Ovary (tissue), 3 donors: ENCODE results near the gene RNF215.

Source experiments
- EP300 ChIP-seq: sonication (generic); formaldehyde crosslinking; IDR thresholded peaks from one replicate; pipeline ENCODE4 v1.6.1; 2017; ENCODE audit warnings: antibody characterized with exemption
- TF ChIP-seq, protein P1 (sequence below), 3 donors: fragments of 450-650 bp in 2 of 3; fragments of 200-600 bp in 1 of 3; IDR thresholded peaks; one replicate each; pipeline versions ENCODE4 v1.5.1 to v1.8.0; 2016 to 2022; ENCODE audit warnings: antibody characterized with exemption in 3 of 3, mild to moderate bottlenecking in 1 of 3
- donor health status: DM: no; HTN: no; CAD: no.

DNA sequence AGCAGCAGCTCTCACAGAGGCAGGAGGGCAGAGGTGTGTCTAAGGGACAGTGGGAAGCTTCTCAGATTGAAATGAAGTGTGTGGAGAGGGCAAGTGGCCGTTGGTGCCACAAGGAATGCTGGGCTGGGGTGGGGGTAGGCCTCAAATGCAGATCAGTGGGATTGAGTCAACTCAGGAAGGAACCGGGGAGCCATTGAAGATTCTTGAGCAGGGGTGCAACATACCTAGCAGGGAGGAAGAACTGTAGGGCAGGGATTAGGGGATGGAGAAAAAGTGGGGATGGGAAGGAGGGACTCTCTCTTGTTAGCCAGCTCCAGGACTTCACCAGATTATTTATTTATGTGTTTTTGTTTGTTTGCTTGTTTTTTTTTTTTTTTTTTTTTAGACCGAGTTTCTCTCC is 6.7 kb upstream of the RNF215 start:
- TF ChIP-seq, protein P1, sequence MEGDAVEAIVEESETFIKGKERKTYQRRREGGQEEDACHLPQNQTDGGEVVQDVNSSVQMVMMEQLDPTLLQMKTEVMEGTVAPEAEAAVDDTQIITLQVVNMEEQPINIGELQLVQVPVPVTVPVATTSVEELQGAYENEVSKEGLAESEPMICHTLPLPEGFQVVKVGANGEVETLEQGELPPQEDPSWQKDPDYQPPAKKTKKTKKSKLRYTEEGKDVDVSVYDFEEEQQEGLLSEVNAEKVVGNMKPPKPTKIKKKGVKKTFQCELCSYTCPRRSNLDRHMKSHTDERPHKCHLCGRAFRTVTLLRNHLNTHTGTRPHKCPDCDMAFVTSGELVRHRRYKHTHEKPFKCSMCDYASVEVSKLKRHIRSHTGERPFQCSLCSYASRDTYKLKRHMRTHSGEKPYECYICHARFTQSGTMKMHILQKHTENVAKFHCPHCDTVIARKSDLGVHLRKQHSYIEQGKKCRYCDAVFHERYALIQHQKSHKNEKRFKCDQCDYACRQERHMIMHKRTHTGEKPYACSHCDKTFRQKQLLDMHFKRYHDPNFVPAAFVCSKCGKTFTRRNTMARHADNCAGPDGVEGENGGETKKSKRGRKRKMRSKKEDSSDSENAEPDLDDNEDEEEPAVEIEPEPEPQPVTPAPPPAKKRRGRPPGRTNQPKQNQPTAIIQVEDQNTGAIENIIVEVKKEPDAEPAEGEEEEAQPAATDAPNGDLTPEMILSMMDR (IDR thresholded peaks at IDR 0.05), result no peak
- TF ChIP-seq EP300, result no peak
